ENCODE measurements around the gene SLIT3.

The SLIT3 gene

GRCh38 chr5:169251333-169252084 is 49.4 kb downstream of the SLIT3 start:
- H3K9me3 ChIP-seq (ENCODE audit: low read depth, low read length), result no peaks in the 10 kb centered on the region
- H3K36me3 ChIP-seq (ENCODE audit: insufficient read depth, low read length), result no peaks in the 10 kb centered on the region
- H3K4me3 ChIP-seq, result no peak overlapping the region
- DNase-seq (ENCODE audit: low read depth, low spot score), result no peak
- TF ChIP-seq FOXP2 (optimal IDR thresholded peaks at IDR 0.05; ENCODE audit: control extremely low read depth, extremely low read length, insufficient read depth) (no peak), POLR2AphosphoS5 (IDR thresholded peaks at IDR 0.05; ENCODE audit: borderline replicate concordance, low read depth, low read length) (no peak), EZH2 (IDR thresholded peaks at IDR 0.05) (no peak)
- no peak overlapping the region for H3K9ac ChIP-seq (ENCODE audit: insufficient read length)
- no peak overlapping the region for H3K27ac ChIP-seq

DNA sequence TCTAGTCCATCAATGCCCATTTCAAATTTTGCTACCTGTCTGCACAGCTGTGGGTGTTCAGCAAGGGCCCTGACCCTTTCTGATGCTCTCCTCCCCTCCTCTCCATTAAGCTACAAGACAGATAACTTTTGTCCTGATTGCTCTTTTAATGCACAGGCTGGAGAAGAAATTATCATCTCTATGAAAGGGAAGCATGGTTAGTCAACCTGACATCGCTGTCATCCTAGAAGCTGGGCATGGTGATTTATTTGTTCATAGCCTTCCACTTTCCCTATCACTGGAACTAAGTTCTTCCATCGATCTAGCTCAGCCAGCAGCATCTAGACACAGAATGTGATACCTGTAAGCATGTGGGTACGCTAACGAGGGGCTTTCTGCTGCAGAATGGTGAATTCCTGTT is 50.1 kb downstream of the SLIT3 start:
- H3K9ac ChIP-seq (ENCODE audit: insufficient read length), result no peak overlapping the region
- no peak overlapping the region for H3K27ac ChIP-seq
- no peaks in the 10 kb centered on the region for H3K9me3 ChIP-seq (ENCODE audit: low read depth, low read length)
- TF ChIP-seq POLR2AphosphoS5 (IDR thresholded peaks at IDR 0.05; ENCODE audit: borderline replicate concordance, low read depth, low read length), result no peak
- DNase-seq (ENCODE audit: low read depth, low spot score), result no peak
- H3K36me3 ChIP-seq (ENCODE audit: insufficient read depth, low read length), result no peaks in the 10 kb centered on the region
- no peak overlapping the region for H3K4me3 ChIP-seq

- TF ChIP-seq POLR2AphosphoS5 (IDR thresholded peaks at IDR 0.05; ENCODE audit: borderline replicate concordance, low read depth, low read length), result no peak
- TF ChIP-seq EZH2 (IDR thresholded peaks at IDR 0.05), result no peak
- no peak for TF ChIP-seq FOXP2 (optimal IDR thresholded peaks at IDR 0.05; ENCODE audit: control extremely low read depth, extremely low read length, insufficient read depth)
- DNase-seq (ENCODE audit: low read depth, low spot score), result no peak
- no peak overlapping the region for H3K4me3 ChIP-seq
- H3K36me3 ChIP-seq (ENCODE audit: insufficient read depth, low read length), result no peaks in the 10 kb centered on the region
- no peak overlapping the region for H3K27ac ChIP-seq
- no peak overlapping the region for H3K9ac ChIP-seq (ENCODE audit: insufficient read length)
- no peaks in the 10 kb centered on the region for H3K9me3 ChIP-seq (ENCODE audit: low read depth, low read length)
Measured at GRCh38 chr5:169248996-169249395, 51.9 kb downstream of the SLIT3 start.

DNA sequence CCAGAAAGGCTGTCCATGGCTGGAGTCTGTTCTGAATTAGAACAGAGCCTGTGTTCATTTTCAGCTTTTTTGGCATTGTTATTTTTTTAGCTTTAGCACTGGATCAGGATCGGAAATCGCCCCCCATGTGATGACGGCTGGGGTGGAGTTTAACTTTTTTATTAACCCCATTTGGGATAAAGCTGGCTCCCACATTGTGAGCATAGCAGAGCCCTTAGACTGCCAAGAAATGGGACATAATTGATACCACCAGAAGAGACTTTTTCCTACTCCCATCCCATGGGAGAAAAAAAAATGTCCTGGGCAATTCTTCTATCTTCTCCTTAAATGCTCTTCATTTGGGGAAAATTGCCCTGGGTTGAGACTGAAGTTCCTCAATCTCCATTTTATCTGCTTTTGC is 52.4 kb downstream of the SLIT3 start:
- Histone ChIP-seq H3K4me3 (no peak overlapping the region), H3K9me3 (ENCODE audit: low read depth, low read length) (no peaks in the 10 kb centered on the region), H3K36me3 (ENCODE audit: insufficient read depth, low read length) (no peaks in the 10 kb centered on the region), H3K9ac (ENCODE audit: insufficient read length) (no peak overlapping the region), H3K27ac (no peak overlapping the region)
- TF ChIP-seq FOXP2 (optimal IDR thresholded peaks at IDR 0.05; ENCODE audit: control extremely low read depth, extremely low read length, insufficient read depth) (no peak), POLR2AphosphoS5 (IDR thresholded peaks at IDR 0.05; ENCODE audit: borderline replicate concordance, low read depth, low read length) (no peak), EZH2 (IDR thresholded peaks at IDR 0.05) (no peak)
- no peak for DNase-seq (ENCODE audit: low read depth, low spot score)

- no peak overlapping the region for H3K4me3 ChIP-seq
Measured at GRCh38 chr5:169244812-169245211, 56.1 kb downstream of the SLIT3 start.

GRCh38 chr5:169243651-169244422 is 57.1 kb downstream of the SLIT3 start:
- no peaks in the 10 kb centered on the region for H3K36me3 ChIP-seq (ENCODE audit: insufficient read depth, low read length)
- H3K9ac ChIP-seq (ENCODE audit: insufficient read length), result no peak overlapping the region
- no peak overlapping the region for H3K4me3 ChIP-seq
- DNase-seq (ENCODE audit: low read depth, low spot score), result no peak
- no peaks in the 10 kb centered on the region for H3K9me3 ChIP-seq (ENCODE audit: low read depth, low read length)
- TF ChIP-seq EZH2 (IDR thresholded peaks at IDR 0.05), result no peak
- no peak for TF ChIP-seq FOXP2 (optimal IDR thresholded peaks at IDR 0.05; ENCODE audit: control extremely low read depth, extremely low read length, insufficient read depth)
- TF ChIP-seq POLR2AphosphoS5 (IDR thresholded peaks at IDR 0.05; ENCODE audit: borderline replicate concordance, low read depth, low read length), result no peak
- no peak overlapping the region for H3K27ac ChIP-seq

More at GRCh38 chr5:169244812-169245211, 56.1 kb downstream of the SLIT3 start:
- Histone ChIP-seq H3K27ac (no peak overlapping the region), H3K36me3 (ENCODE audit: insufficient read depth, low read length) (no peaks in the 10 kb centered on the region), H3K9ac (ENCODE audit: insufficient read length) (no peak overlapping the region), H3K9me3 (ENCODE audit: low read depth, low read length) (no peaks in the 10 kb centered on the region)
- no peak for TF ChIP-seq EZH2 (IDR thresholded peaks at IDR 0.05)
- no peak for TF ChIP-seq FOXP2 (optimal IDR thresholded peaks at IDR 0.05; ENCODE audit: control extremely low read depth, extremely low read length, insufficient read depth)
- TF ChIP-seq POLR2AphosphoS5 (IDR thresholded peaks at IDR 0.05; ENCODE audit: borderline replicate concordance, low read depth, low read length), result no peak
- DNase-seq (ENCODE audit: low read depth, low spot score), result no peak

DNA sequence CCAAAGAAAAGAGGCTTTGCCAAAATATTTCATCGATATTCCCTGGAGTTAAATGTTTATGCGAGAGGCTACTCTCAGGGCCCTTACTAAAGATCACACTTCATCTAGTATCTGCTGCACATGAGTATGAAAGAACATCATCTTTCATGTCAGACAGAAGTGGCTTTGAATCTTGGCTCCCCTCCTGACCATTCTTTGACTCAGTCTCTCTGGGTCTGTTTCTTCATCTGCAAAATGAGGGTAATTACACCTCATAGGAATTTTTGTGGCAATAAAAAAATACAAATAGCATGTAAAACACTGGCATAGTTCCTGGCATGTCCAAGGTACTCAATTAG is 58.1 kb downstream of the SLIT3 start:
- Histone ChIP-seq H3K9ac (ENCODE audit: insufficient read length) (no peak overlapping the region), H3K4me3 (no peak overlapping the region), H3K27ac (no peak overlapping the region), H3K9me3 (ENCODE audit: low read depth, low read length) (no peaks in the 10 kb centered on the region), H3K36me3 (ENCODE audit: insufficient read depth, low read length) (no peaks in the 10 kb centered on the region)
- DNase-seq (ENCODE audit: low read depth, low spot score), result no peak
- TF ChIP-seq POLR2AphosphoS5 (IDR thresholded peaks at IDR 0.05; ENCODE audit: borderline replicate concordance, low read depth, low read length) (no peak), FOXP2 (optimal IDR thresholded peaks at IDR 0.05; ENCODE audit: control extremely low read depth, extremely low read length, insufficient read depth) (no peak), EZH2 (IDR thresholded peaks at IDR 0.05) (no peak)

DNA sequence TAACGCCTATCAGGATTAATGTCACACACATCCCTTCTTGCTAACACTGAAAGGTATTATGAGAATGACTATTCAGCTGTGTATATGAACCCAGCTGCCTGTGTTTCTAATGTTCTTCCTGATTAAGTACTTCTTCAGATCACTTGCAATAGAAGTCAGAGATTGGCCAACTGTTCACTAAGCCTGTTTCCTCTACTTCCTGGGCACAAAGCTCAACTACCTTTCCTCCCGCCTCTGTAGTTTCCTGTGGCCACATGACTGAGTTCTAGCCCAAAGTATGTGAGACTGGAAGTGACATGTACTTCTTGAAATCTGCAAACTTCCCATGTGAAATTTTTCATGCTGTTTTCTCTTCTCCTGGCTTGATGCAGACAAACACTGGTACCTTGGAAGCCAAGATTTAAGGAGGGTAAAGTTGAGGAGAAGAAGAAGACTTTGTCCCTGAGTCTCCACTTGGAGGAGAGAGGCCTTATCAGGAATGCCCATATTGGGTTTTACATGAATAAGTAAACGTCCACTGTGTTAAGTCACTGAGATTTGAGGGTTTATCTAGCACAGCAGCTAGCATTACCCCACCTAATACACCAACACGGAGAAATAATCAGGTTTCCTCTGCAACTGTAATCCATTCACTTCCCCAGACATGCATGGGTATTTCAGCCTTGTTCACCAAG is 58.6 kb downstream of the SLIT3 start:
- Histone ChIP-seq H3K4me3 (no peak overlapping the region), H3K27ac (no peak overlapping the region), H3K9ac (ENCODE audit: insufficient read length) (no peak overlapping the region), H3K36me3 (ENCODE audit: insufficient read depth, low read length) (no peaks in the 10 kb centered on the region), H3K9me3 (ENCODE audit: low read depth, low read length) (no peaks in the 10 kb centered on the region)
- no peak for TF ChIP-seq FOXP2 (optimal IDR thresholded peaks at IDR 0.05; ENCODE audit: control extremely low read depth, extremely low read length, insufficient read depth)
- no peak for TF ChIP-seq EZH2 (IDR thresholded peaks at IDR 0.05)
- TF ChIP-seq POLR2AphosphoS5 (IDR thresholded peaks at IDR 0.05; ENCODE audit: borderline replicate concordance, low read depth, low read length), result no peak
- DNase-seq (ENCODE audit: low read depth, low spot score), result no peak

Measured in SK-N-MC (cell line).